DMS53 (cell line): ENCODE measurements around the gene QRICH1.

Experiments
- DNase-seq: peaks from one replicate; lab custom pipeline; 2025; lab: John Stamatoyannopoulos, UW

QRICH1 gene

GRCh38 chr3:49093853-49094767 is at the start of gene QRICH1:
QRICH1 (minus strand) TSS chr3:49094071; CDS start chr3:49077017, 17,054 bp downstream.
- DNase-seq = peak; percentile 93

- DNase-seq = no peak
These were observed 46.2 kb upstream of the QRICH1 start for GRCh38 chr3:49140080-49140479.

- DNase-seq = no peak
These were observed 41.6 kb upstream of the QRICH1 start for GRCh38 chr3:49135499-49135898.

GRCh38 chr3:49134471-49135265 is 40.8 kb upstream of the QRICH1 start:
- DNase-seq = no peak

- DNase-seq = peak; percentile 73
These were observed 39.5 kb upstream of the QRICH1 start for GRCh38 chr3:49133226-49133951.

- peak; percentile 37 for DNase-seq
These were observed 38.8 kb upstream of the QRICH1 start, which contains the start of gene LAMB2 for GRCh38 chr3:49132437-49133225. LAMB2 (minus strand) TSS chr3:49133050; CDS start chr3:49132867, 183 bp downstream.

- DNase-seq = no peak
These were observed 38.2 kb upstream of the QRICH1 start for GRCh38 chr3:49132073-49132436.

- DNase-seq = no peak
These were observed 37.7 kb upstream of the QRICH1 start for GRCh38 chr3:49131576-49131975.

- no peak for DNase-seq
These were observed 37.2 kb upstream of the QRICH1 start for GRCh38 chr3:49131040-49131439.

GRCh38 chr3:49124991-49125670 is 31.3 kb upstream of the QRICH1 start:
- DNase-seq = no peak

- DNase-seq = no peak
These were observed 30.3 kb upstream of the QRICH1 start for GRCh38 chr3:49124203-49124602.

GRCh38 chr3:49123687-49124086 is 29.8 kb upstream of the QRICH1 start:
- DNase-seq = no peak

- no peak for DNase-seq
These were observed 29.1 kb upstream of the QRICH1 start for GRCh38 chr3:49122886-49123545.

GRCh38 chr3:49122451-49122850 is 28.6 kb upstream of the QRICH1 start:
- DNase-seq = no peak

- no peak for DNase-seq
These were observed 28.2 kb upstream of the QRICH1 start for GRCh38 chr3:49122022-49122421.

- no peak for DNase-seq
These were observed 27.4 kb upstream of the QRICH1 start for GRCh38 chr3:49121132-49121736.

GRCh38 chr3:49120438-49121131 is 26.7 kb upstream of the QRICH1 start, which contains the start of gene USP19:
USP19 (minus strand) TSS chr3:49120823; CDS start chr3:49119145, 1,678 bp downstream.
- DNase-seq = peak; percentile 88

GRCh38 chr3:49120096-49120437 is 26.2 kb upstream of the QRICH1 start:
- peak; percentile 16 for DNase-seq

GRCh38 chr3:49119439-49119838 is 25.6 kb upstream of the QRICH1 start:
- no peak for DNase-seq
